ENCODE results near the gene MTUS2.

Gene MTUS2

DNA sequence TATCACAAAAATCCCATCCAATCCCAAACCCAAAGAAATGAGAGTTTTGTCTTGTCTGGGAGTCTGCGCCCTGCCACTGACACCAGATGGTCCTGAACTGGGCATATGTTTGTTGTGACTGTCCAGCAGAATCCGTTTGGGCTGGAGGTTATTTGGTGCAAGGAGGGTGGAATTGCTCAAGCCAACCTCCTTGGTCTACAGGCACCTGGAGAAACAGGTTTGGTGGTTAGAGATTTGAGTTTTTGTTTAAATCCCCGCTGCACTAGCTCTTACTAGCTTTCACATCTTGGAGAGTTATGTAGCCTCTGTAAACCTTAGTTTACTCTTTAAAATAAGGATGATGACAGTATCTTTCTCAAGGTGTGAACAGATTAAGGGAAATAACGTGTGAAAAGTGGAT is 673.7 kb downstream of the MTUS2 start:
- no peak for TF ChIP-seq ZFX (IDR thresholded peaks at IDR 0.05; ENCODE audit: borderline replicate concordance)
- TF ChIP-seq, protein P1, sequence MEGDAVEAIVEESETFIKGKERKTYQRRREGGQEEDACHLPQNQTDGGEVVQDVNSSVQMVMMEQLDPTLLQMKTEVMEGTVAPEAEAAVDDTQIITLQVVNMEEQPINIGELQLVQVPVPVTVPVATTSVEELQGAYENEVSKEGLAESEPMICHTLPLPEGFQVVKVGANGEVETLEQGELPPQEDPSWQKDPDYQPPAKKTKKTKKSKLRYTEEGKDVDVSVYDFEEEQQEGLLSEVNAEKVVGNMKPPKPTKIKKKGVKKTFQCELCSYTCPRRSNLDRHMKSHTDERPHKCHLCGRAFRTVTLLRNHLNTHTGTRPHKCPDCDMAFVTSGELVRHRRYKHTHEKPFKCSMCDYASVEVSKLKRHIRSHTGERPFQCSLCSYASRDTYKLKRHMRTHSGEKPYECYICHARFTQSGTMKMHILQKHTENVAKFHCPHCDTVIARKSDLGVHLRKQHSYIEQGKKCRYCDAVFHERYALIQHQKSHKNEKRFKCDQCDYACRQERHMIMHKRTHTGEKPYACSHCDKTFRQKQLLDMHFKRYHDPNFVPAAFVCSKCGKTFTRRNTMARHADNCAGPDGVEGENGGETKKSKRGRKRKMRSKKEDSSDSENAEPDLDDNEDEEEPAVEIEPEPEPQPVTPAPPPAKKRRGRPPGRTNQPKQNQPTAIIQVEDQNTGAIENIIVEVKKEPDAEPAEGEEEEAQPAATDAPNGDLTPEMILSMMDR (IDR thresholded peaks at IDR 0.05): no peak

DNA sequence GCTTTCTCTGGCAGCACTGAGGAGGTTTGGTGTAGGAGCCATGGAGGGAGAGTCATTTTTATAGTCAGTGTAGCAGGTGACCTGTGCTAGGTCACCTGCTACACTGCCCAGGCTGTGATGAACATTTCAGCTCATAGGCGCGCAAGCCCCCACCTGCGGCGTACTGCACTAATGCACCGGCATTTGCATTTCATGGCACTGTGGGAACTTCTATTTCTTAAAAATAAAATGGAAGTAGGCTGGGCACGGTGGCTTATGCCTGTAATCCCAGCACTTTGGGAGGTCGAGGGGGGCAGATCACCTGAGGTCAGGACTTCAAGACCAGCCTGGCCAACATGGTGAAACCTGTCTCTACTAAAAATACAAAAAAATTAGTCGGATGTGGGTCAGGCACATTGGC is 674.4 kb downstream of the MTUS2 start:
- no peak for TF ChIP-seq ZFX (IDR thresholded peaks at IDR 0.05; ENCODE audit: borderline replicate concordance)
- no peak overlapping the region for H3K27ac ChIP-seq

More for the DNA sequence above, 673.7 kb downstream of the MTUS2 start:
- no peak overlapping the region for H3K27ac ChIP-seq

DNA sequence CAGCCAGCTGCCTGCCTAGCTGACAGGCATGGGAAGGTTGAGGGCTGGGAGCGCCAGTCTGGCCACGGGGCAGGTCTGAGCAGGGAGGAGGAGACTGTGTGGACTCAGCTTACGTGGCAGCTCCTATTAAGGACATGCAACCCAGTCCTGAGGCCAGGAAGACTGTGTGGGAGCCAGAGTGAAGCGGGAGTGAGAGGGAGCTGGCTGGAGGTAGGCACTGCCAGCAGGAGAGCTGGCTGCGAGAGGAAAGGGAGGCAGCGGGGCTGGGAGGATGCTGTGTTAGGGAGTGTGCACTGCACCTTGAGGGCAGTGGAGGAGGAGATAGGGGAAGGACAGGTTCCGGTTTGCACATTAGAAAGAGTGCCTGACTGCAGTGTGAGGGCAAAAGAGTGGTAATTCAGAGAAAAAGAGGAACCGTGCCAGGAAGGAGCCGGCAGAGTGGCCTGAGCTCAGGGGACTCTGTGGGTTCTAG is 676.1 kb downstream of the MTUS2 start:
- TF ChIP-seq, protein P1 (IDR thresholded peaks at IDR 0.05): no peak
- TF ChIP-seq ZFX (IDR thresholded peaks at IDR 0.05; ENCODE audit: borderline replicate concordance): no peak
- H3K27ac ChIP-seq: no peak overlapping the region

DNA sequence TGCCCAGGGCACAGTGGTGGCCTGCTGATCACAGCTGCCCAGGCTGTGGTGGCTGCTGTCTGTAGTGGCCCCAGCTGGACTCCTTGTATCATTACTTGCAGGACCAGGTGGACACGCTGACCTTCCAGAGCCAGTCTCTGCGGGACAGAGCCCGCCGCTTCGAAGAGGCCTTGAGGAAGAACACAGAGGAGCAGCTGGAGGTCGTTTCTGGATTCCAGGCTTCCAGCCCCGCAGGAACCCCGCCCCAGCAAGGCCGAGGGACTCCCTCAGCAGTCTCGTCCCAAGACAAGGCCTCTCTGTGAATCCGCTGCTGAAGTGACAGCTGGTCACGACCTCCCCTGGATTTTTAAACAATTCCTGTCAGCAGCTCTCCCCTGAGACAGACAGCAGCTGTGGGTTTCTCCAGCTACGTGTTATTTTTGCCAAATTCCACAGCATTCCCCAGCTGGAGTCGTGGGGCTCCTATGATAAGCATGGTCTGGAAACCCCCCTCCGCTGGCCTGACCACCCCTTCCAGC is 677.1 kb downstream of the MTUS2 start:
- TF ChIP-seq, protein P1 (IDR thresholded peaks at IDR 0.05): no peak
- TF ChIP-seq ZFX (IDR thresholded peaks at IDR 0.05; ENCODE audit: borderline replicate concordance): no peak
- H3K27ac ChIP-seq: no peak overlapping the region

DNA sequence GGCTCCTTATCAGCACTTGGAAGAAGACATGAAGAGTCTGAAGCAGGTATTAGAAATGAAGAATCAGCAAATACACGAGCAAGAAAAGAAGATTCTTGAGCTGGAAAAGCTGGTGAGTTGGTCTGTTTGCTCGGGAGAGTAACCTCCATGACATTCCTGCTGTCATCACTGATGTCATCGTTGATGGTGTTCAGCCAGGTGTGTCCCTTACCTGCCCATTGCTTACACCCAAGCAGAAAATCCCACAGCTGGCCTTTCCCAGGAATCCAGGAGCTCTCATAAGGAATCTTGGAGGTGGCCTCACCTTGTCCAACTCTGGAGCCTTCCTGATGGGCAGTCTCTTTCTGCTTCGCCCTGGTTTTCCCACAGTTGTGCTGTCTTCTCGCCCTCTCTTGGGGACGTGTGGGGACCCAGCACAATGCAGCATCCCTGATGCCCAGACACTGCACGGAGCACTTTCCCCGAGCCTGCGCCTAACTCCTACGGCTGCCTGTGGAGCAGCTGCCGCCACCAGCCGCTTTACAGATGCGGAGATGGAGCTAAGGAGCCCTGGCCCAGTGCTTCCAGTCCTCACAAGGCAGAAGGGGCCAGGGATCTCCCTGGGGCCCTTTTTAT is 678.4 kb downstream of the MTUS2 start:
- no peak overlapping the region for H3K27ac ChIP-seq
- TF ChIP-seq, protein P1 (IDR thresholded peaks at IDR 0.05): no peak
- TF ChIP-seq ZFX (IDR thresholded peaks at IDR 0.05; ENCODE audit: borderline replicate concordance): no peak

DNA sequence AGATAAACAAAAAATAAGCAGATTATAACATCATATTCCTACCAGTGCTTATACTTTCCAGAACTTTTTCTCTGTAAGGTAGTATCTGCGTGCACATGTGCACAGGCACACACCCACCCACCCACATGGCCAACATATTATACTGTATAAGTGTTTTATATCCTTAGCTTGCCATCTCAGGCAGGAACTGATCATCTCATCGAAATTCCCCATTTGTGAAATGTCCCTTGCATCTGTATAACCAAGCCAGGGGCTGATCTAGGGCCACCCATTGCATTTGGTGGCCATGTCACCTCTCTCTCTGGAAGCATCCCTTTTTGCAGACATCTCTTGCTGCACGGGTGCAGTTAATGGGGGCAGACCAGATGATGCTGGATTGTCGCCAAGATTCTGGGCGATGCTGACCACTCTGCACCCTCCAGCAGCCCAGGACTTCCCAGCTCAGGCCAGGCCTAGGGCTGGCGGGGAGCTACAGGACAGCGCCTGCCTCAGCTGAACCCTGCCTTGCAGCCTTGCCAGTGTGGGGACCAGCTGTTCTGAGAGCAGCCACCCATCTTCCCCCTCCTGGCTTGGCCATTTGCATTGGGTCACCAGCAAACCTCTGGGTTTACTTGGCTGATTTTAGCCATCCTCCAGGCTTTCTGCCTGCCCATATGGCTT is 679.5 kb downstream of the MTUS2 start:
- H3K27ac ChIP-seq: no peak overlapping the region
- no peak for TF ChIP-seq ZFX (IDR thresholded peaks at IDR 0.05; ENCODE audit: borderline replicate concordance)
- TF ChIP-seq, protein P1 (IDR thresholded peaks at IDR 0.05): no peak

DNA sequence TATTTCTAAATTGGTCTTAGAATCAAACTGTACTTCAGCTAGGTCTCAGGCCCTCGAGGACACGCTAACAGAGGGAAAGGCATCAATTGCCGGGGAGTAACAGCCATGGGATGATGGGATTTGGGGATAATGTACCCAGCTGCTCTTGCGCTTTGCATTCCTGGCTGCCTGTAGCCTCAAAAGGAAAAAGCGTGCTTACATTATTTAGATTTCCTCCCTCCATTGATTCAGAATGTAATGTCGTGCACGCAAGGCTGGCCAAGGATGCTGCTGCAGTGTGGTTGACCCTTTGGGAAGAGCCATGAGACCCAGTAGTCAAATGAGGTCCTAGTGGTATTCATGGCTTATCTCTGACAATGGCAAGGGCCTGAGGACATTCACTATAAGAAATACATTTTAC is 680.2 kb downstream of the MTUS2 start:
- no peak overlapping the region for H3K27ac ChIP-seq

DNA sequence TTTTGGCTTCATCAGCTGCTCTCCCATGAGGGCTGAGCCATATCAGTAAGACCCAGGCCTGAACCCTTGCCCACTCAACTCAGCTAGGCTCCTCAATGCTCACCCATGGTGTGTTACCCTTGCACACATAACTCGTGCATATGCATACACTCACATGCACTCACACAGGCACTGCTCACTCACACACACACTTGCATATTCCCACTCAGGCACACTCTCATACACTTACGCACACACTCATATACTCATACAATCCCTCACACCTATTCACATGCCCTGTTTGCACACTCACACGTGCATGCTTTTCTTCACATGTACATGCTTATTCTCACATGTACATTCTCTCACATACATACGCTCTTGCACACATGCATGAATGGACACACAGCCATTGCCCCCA is 681.5 kb downstream of the MTUS2 start:
- no peak overlapping the region for H3K27ac ChIP-seq
- no peak for TF ChIP-seq ZFX (IDR thresholded peaks at IDR 0.05; ENCODE audit: borderline replicate concordance)
- TF ChIP-seq, protein P1 (IDR thresholded peaks at IDR 0.05): no peak

More for the DNA sequence above, 680.2 kb downstream of the MTUS2 start:
- TF ChIP-seq ZFX (IDR thresholded peaks at IDR 0.05; ENCODE audit: borderline replicate concordance): no peak

Measured in 22Rv1 (cell line).